UCSD-AML1 (cell line): ENCODE data around the gene CACNA1B.
A peak's percentile ranks its signal among the peaks of the same experiment; 100 is the strongest.
"Not testable (repeated sequence)": the region's sequence is repeated elsewhere in the genome, so short reads cannot be mapped to it uniquely, and the experiment has no call there.

ENCODE experiments used
- DNase-seq: peaks from one replicate; lab custom pipeline; 2025; ENCODE audit not compliant: unreplicated experiment; lab: John Stamatoyannopoulos, UW

Gene CACNA1B

GRCh38 chr9:137865581-137866145 lies 11.9 kb upstream of the CACNA1B start:
- DNase-seq: no peak

DNA sequence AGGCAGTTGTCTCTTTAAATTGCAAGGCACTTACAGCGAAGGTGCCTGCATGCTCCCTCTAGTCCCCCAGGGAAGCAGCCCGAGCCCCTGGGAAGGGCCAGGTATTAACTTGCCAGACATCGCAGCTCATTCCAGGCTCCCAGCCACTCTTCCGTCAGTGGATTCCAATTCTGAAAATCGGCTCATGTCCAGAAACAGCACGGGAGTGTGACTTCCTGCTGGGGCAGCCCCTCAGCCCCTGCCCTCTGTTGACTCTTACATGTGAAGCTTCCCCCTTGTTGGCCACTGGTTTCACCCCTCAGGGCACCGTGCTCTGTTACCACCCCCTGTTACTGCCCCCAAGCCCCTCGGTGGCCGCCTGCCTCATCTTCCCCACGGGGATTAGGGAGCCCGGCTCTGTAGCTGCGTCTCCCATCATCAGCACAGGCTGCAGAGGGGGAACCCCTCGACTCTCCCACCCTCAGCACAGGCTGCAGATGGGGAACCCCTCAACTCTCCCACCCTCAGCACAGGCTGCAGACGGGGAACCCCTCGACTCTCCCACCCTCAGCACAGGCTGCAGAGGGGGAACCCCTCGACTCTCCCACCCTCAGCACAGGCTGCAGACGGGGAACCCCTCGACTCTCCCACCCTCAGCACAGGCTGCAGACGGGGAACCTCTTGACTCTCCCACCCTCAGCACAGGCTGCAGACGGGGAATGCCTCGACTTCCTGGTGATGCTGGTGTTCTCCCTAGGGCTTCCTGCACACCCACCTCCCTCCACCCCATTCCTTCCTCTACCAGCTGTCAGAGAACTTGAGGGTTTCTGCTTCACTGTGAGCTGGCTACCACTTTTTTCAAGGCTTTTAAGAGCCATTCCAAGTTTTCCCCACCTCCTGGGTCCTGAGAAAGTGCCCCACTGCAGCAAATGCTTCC lies 11.1 kb upstream of the CACNA1B start:
- DNase-seq: no peak

- no peak for DNase-seq
Measured at GRCh38 chr9:137870432-137870831, 7.2 kb upstream of the CACNA1B start.

DNA sequence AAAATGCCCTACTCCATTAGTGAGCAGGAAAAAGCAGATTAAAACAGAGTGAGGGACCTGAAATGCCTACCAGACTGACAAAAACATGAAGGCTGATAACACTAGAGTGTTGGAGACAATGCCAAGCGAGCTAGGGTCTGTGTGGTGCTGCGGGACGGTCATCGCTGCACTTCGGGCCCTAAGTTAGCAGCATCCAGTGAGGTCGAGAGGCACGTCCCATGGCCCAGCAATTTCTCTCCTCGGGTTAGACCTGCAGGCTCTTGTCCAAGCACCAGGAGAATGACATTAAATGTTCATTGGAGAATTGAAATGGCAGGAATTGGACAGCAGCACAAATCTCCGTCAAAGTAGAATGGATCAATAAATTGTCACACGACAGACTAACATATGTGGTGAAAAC lies 5.3 kb upstream of the CACNA1B start:
- DNase-seq: no peak

- no peak for DNase-seq
Measured at GRCh38 chr9:137873408-137873807, 4.2 kb upstream of the CACNA1B start.

DNA sequence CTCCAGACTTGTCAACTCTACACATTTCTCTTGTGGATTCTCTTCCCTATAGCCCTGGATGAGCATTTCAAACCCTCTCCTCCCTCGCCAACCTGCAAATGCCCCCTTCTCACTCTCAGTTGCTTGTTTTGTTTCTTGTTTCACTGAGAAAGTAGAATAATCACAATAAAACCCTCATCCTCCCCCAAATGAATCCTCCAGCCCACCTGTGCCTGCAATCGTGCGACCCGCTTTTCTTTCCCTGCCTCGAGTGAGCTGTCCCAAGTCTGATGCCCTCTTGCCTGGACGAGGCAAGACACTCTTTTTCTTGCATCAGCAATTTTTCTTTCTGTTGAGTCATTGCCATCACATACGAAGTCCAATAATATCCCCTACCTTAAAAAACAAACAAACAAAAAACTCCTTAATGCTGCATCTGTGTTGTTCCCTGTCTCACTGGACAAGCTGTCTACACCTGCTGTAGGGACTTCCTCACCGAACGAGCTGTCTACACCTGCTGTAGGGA lies 3.7 kb upstream of the CACNA1B start:
- no peak for DNase-seq

DNA sequence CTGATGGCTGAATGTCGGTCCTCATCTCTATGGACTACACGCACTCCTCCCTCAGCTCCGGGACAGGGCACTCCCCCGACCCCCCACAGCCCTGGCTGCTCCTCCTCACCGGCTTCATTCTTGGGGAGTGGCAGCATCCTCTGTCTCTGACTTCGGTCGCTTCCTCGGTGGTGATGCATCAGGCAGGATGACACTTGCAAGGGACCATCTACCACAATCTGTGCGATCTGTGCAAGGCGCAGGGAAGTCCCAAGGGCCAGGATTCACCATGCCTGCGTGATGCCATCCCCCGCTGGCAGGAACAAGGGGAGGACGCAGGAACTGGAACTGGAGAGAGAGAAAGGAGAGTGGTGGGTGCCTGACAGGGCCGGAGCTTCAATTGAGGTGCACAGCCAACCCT lies 2.2 kb upstream of the CACNA1B start:
- no peak for DNase-seq

DNA sequence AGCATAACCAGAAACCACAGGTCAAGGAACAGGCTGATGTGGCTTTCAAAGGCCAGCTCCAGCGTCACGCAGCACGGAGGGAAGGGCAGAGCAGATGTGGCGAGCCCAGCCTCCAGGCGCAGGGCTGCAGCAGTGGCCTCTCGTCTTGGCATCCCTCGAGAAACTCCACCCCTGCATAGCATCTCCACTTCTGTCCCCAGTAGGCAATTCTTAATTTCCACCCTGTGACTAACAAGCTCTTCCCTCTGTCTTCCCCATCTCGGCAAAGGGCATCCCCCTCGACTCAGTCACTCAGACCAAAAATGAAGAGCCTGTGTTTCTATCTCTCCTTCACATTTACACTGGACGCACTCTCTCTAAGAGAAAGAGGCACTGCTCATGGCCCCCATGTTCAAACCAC lies 1.7 kb upstream of the CACNA1B start:
- no peak for DNase-seq

GRCh38 chr9:137876269-137876668 lies 1.3 kb upstream of the CACNA1B start:
- DNase-seq: no peak

- no peak for DNase-seq
Measured at GRCh38 chr9:137876781-137877386, 698 bp upstream of the CACNA1B start.

DNA sequence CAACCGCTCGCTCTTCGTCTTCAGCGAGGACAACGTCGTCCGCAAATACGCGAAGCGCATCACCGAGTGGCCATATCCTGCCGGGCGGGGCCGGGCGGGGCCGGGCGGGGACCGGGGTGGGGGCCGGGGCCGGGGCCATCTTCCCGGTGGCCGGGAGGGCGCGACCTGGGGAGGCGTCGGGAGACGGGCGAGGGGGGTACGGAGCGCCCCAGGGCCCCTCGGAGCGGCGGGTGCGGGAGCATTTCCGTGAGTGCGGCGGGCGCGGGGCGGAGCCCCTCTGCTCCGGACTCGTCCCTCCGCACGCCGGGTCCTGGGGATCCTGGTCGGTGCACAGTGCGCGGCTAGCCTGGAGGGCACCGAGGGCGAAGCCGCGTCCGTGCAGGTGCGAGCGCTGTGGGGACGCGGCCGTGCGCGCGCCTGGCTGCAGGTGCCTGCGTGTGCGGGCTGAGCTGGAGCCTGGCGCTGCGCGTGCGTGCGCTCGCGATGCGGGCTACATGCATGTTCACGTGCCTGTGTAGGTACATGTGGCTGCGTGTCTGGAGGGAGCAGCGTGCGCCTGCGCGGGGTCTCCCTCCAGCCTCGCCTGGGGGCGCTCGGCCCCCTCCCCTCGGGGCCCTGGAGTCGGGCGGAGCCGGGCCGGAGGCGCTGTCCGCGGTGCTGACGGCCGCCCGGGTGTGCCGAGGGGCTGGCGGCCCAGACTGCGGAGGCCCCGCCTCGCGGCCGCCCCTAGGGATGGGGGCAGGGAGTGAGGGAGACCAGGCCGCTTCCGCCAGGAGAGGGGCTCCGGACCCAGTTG lies 762 bp downstream of the CACNA1B start:
- no peak for DNase-seq

DNA sequence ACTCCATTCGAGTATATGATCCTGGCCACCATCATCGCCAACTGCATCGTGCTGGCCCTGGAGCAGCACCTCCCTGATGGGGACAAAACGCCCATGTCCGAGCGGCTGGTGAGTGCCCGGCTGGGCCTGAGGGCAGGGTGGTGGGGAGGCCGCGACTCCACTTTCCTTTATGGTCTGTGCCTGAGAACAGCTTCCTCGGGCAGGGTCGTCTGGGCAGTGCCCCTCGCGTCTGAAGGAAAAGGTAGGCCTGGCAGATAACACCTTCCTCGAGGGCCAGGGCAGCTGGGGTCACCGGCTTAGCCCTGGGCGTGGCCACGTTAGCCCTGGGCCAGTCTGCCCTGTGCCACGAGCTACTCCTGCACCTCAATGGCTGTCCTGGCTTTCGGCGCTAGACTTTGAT lies 1.5 kb downstream of the CACNA1B start:
- DNase-seq: no peak

- DNase-seq: no peak
Measured at GRCh38 chr9:137879566-137880150, 2.1 kb downstream of the CACNA1B start.

DNA sequence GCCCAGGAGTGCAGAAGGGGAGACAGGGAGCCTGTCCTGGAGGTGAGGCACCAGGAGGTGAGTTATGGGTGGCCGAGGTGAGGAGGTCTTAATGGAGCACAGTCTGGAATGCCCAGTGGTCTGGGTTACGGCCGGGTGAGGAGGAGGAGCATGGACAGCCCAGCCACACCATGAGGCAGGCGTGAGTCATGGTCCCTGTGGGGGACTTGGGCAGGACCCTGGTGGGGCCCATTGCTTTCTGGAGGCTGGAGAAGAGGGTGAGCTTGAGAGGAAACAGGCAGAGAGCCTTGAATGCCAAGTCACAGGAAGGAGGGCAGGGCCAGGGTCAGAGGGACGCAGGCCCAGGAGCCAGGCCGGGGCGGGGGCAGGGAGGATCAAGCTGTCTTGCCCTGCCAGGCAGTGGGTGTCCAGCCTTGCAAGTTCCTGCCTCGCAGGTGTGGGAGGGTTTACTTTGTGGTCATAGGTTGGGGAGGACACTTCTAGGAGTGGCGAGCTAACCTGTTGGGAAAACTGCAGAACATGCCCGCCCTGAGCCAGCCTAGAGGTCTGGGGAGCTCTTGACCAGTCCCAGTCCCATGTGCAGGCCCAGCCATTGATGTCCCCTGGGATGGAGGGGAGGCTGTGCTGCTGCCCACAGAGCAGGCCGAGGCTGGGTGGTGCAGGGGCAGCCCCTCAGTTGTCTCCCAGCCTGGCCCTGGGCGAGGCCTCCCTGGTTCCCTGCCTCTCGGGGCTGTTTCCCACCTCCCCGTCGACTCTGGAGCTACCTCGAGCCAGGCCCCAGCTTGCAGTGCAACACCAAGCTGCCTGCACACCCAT lies 2.8 kb downstream of the CACNA1B start:
- no peak for DNase-seq

GRCh38 chr9:137880976-137881530 lies 3.5 kb downstream of the CACNA1B start:
- DNase-seq: no peak

GRCh38 chr9:137881591-137882505 lies 4.3 kb downstream of the CACNA1B start:
- no peak for DNase-seq

GRCh38 chr9:137882506-137882821 lies 4.9 kb downstream of the CACNA1B start:
- no peak for DNase-seq

DNA sequence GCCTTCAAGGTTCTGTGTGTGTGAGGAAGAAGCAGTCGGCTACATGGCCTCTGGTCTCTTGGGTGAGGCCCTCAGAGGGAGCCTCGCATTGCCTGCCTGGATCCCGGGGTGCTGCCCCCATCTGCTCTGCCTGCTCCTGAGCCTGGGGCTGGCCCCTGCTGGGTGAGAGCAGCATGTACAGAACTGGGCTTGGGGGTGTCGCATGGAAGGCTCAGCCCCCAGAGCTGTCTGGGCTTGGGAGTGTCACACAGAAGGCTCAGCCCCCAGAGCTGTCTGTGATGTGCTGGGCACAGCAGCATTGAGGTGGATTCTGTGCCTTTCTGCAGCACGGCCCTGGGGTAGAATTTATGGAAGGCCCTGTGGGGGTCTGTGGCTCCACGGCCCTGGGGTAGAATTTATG lies 6.4 kb downstream of the CACNA1B start:
- not testable (repeated sequence) for DNase-seq

GRCh38 chr9:137884547-137884946 lies 7.0 kb downstream of the CACNA1B start:
- peak; percentile 22 for DNase-seq
